ENCODE measurements around the gene AGTR1.
A peak's percentile ranks its signal among the peaks of the same experiment; 100 is the strongest.

AGTR1 gene

DNA sequence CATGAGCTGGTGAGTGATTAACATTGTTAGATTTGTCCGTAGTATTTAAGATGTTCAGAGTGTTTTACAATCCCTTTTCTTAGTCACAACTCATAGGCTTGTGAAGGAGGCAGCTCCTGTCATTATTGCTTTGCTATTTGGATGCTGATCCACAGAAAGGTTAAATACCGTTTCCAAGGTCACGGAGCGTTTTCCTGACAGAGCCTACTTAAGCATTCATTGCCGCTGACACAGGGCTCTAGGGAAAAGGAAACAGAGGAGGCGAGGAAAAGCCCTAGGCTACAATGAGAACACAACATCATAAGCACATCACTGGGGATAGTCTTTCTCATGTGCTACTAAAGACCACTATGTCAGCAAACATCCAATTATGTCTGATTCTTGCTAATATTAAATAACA, 91.4 kb downstream of the AGTR1 start:
- in situ Hi-C loops (cut with HindIII; ENCODE audit: low sequenced_read_pairs) = no loop called here
- peak; percentile 44 for DNase-seq (ENCODE audit: low read depth, low spot score)
- TF ChIP-seq, protein P1, sequence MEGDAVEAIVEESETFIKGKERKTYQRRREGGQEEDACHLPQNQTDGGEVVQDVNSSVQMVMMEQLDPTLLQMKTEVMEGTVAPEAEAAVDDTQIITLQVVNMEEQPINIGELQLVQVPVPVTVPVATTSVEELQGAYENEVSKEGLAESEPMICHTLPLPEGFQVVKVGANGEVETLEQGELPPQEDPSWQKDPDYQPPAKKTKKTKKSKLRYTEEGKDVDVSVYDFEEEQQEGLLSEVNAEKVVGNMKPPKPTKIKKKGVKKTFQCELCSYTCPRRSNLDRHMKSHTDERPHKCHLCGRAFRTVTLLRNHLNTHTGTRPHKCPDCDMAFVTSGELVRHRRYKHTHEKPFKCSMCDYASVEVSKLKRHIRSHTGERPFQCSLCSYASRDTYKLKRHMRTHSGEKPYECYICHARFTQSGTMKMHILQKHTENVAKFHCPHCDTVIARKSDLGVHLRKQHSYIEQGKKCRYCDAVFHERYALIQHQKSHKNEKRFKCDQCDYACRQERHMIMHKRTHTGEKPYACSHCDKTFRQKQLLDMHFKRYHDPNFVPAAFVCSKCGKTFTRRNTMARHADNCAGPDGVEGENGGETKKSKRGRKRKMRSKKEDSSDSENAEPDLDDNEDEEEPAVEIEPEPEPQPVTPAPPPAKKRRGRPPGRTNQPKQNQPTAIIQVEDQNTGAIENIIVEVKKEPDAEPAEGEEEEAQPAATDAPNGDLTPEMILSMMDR (IDR thresholded peaks at IDR 0.05; ENCODE audit: low read depth, low read length) = no peak
- no peak overlapping the region for H3K4me3 ChIP-seq (ENCODE audit: low read depth, low read length)

DNA sequence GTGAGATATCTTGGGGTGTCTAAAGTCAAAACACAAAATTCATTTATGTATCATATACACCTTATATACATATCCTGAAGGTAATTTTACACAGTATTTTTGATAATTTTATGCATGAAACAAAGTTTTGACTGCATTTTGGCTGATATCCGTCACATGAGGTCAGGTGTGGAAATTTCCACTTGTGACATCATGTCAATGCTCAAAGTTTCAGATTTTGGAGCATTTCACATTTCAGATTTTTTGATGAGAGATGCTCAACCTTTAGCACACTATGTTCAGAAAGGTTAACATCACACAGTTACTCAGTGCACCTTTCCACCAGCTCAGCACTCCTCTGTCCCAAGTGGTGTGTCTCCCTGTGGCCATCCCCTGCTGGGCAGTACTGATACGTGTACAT, 92.2 kb downstream of the AGTR1 start:
- in situ Hi-C loops (cut with HindIII; ENCODE audit: low sequenced_read_pairs) = no loop called here
- TF ChIP-seq, protein P1 (IDR thresholded peaks at IDR 0.05; ENCODE audit: low read depth, low read length) = no peak
- no peak for DNase-seq (ENCODE audit: low read depth, low spot score)
- H3K4me3 ChIP-seq (ENCODE audit: low read depth, low read length) = no peak overlapping the region

DNA sequence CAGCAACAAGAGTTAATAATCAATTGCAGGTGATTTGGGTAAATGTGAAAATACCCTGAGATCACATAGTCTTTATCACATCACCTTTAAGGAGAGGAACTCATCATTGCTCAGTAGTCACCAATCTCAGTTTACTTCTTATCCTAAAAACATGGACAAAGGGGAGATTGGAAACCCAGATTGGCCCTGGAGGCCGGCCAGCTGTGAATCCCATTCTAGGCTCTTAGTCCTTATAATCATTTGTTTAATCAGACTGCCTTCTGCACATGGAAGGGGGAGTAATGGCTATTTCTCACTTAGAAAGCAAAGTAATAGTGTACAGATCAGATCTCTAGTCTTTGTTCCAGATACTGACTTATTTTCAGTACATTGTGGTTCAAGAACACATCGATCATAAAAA, 92.7 kb downstream of the AGTR1 start:
- TF ChIP-seq, protein P1 (IDR thresholded peaks at IDR 0.05; ENCODE audit: low read depth, low read length) = no peak
- in situ Hi-C loops (cut with HindIII; ENCODE audit: low sequenced_read_pairs) = no loop called here
- no peak overlapping the region for H3K4me3 ChIP-seq (ENCODE audit: low read depth, low read length)
- DNase-seq (ENCODE audit: low read depth, low spot score) = no peak

DNA sequence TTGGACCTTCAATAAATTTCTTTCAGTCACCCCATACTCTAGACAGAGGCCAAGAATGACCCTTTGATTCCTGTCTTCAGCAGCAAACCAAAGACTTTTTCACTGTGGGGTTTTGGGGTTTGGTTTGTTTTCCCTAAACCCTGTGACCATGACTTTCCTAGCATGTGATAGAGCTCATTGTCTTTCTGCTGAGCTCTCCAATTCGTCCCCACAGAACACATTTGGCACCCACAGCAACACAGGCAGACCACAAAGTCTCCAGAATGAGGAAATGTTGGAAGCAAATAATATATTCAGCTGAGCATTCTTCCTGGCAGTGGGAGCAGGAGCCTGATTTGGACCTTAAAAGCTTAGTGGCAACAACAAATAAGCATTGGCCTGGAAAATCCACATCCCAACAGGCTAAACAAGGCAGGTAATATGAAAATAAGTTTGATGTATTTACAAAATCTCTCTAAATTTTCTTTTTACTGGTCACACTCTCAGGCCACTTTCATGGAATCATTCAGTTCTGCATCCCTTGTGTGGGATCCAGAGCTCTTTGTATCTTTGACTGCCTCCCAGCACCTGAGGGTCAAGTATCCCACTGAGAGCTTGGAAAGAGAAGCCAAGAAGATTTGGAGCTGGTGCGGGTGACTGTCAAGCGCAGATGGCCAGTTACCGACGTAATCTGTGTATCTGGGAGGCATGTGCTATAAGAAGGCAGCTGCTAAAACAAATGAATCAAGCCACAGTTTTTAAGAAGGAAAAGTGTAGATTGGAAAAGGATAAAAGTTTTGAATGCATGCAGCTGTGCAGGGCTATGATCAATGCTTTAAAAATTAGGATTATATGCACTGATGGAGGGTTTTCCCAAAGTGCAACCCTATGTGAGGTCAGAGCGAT, 93.4 kb downstream of the AGTR1 start:
- in situ Hi-C loops (cut with HindIII; ENCODE audit: low sequenced_read_pairs) = no loop called here
- peak; percentile 60 for DNase-seq (ENCODE audit: low read depth, low spot score)
- TF ChIP-seq, protein P1 (IDR thresholded peaks at IDR 0.05; ENCODE audit: low read depth, low read length) = no peak
- no peak overlapping the region for H3K4me3 ChIP-seq (ENCODE audit: low read depth, low read length)

DNA sequence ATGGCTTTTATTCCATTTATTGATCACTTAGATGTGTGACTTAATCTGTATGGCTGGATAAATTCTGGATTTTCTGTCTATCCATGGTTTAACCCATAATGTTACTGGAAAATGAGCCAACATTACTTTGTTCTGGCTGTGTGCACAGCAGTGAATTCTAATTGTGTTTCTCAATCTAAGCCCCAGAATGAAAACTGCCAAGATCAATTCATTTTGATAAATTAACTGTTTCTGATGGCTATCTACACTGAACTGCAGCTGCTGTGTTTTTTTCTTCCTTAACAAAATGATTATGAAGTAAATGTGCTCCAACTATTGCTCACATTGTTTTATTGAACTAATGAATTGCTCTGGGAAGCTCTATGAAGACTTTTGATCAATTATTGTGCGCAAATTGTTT, 94.2 kb downstream of the AGTR1 start:
- TF ChIP-seq, protein P1 (IDR thresholded peaks at IDR 0.05; ENCODE audit: low read depth, low read length) = no peak
- DNase-seq (ENCODE audit: low read depth, low spot score) = no peak
- H3K4me3 ChIP-seq (ENCODE audit: low read depth, low read length) = no peak overlapping the region
- in situ Hi-C loops (cut with HindIII; ENCODE audit: low sequenced_read_pairs) = no loop called here

DNA sequence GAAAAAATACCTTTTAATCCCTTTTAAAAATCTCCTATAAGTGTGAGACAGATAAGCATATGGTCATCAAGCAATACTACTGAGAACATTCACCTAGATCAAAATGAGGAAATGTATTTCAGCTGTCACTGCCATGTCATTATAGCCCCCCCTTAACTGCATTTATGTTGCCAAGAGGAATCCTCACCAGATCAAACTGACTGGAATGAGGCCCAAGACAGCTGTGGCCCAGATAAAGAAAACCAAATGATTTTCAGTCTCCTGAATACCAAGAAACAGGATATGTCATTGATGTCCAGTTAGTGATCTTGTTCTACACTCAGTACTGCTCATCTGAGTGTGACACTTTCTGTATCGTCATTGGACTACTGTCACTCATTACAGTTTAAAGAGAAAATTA, 94.8 kb downstream of the AGTR1 start:
- TF ChIP-seq, protein P1 (IDR thresholded peaks at IDR 0.05; ENCODE audit: low read depth, low read length) = no peak
- DNase-seq (ENCODE audit: low read depth, low spot score) = no peak
- no peak overlapping the region for H3K4me3 ChIP-seq (ENCODE audit: low read depth, low read length)
- in situ Hi-C loops (cut with HindIII; ENCODE audit: low sequenced_read_pairs) = no loop called here
